HEK293 (cell line): ENCODE data around the gene CYP2A6.
A peak's percentile ranks its signal among the peaks of the same experiment; 100 is the strongest.
"Not testable (repeated sequence)": the region's sequence is repeated elsewhere in the genome, so short reads cannot be mapped to it uniquely, and the experiment has no call there.

ENCODE experiments used
- CTCF ChIA-PET: fragments of 350-600 bp; formaldehyde crosslinking; extraction: SDS; loops from one replicate; lab custom pipeline; 2021; ENCODE audit warnings: antibody characterized with exemption; lab: Yijun Ruan, JAX
- POLR2A ChIA-PET: fragments of 300-600 bp; formaldehyde crosslinking; extraction: SDS; loops from one replicate; lab custom pipeline; 2020; ENCODE audit warnings: antibody characterized with exemption, inconsistent platforms; lab: Yijun Ruan, JAX
- H3K27ac ChIP-seq: fragments of 200-500 bp; sonication (Bioruptor generic); 2 replicates; pipeline ENCODE4 v1.5.1; 2014; ENCODE audit warnings: low read depth, low read length, control low read depth, inconsistent platforms; ENCODE audit errors: extremely low read depth
- H3K36me3 ChIP-seq, 2 experiments: fragments of 200-500 bp in 1 of 2; sonication (Bioruptor generic) in 1 of 2; 1 replicate in 1 of 2; 2 replicates in 1 of 2; pipeline ENCODE4 v1.5.1; 2014 to 2017; ENCODE audit warnings: inconsistent platforms in 2 of 2, low read length in 2 of 2; ENCODE audit not compliant: control insufficient read depth in 2 of 2, insufficient read depth in 1 of 2
- H3K4me1 ChIP-seq: fragments of 200-500 bp; sonication (Bioruptor generic); 2 replicates; pipeline ENCODE4 v1.5.1; 2014; ENCODE audit warnings: mild to moderate bottlenecking, low read length, inconsistent platforms; ENCODE audit not compliant: control insufficient read depth, insufficient read depth
- H3K4me3 ChIP-seq: 2 replicates; pipeline ENCODE4 v1.5.1; 2011; ENCODE audit warnings: low read depth, mild to moderate bottlenecking, control low read depth, low read length, moderate library complexity
- H3K9me3 ChIP-seq: fragments of 200-500 bp; sonication (Bioruptor generic); 2 replicates; pipeline ENCODE4 v1.5.1; 2014; ENCODE audit warnings: low read depth, low read length, inconsistent platforms; ENCODE audit not compliant: control insufficient read depth, insufficient read depth
- BCL11B ChIP-seq: fragments of 450-650 bp; formaldehyde crosslinking; IDR thresholded peaks from 2 replicates; pipeline ENCODE4 v1.5.1; 2016; ENCODE audit warnings: low read depth, missing biosample characterization, missing genetic modification characterization
- BCL6B ChIP-seq: fragments of 450-650 bp; formaldehyde crosslinking; IDR thresholded peaks from 2 replicates; pipeline ENCODE4 v1.5.1; 2017; ENCODE audit warnings: missing biosample characterization, missing genetic modification characterization
- EGR2 ChIP-seq: fragments of 450-650 bp; formaldehyde crosslinking; IDR thresholded peaks from 2 replicates; pipeline ENCODE4 v1.5.1; 2016; ENCODE audit warnings: low read depth, missing biosample characterization, missing genetic modification characterization
- FEZF1 ChIP-seq: fragments of 450-650 bp; formaldehyde crosslinking; IDR thresholded peaks from 2 replicates; pipeline ENCODE4 v1.5.1; 2016; ENCODE audit warnings: missing biosample characterization, missing genetic modification characterization
- KLF16 ChIP-seq: fragments of 450-650 bp; formaldehyde crosslinking; IDR thresholded peaks from 2 replicates; pipeline ENCODE4 v1.5.1; 2017; ENCODE audit warnings: missing biosample characterization, missing genetic modification characterization
- KLF8 ChIP-seq: fragments of 450-650 bp; formaldehyde crosslinking; IDR thresholded peaks from 2 replicates; pipeline ENCODE4 v1.5.1; 2016; ENCODE audit warnings: missing biosample characterization, missing genetic modification characterization
- MZF1 ChIP-seq: fragments of 450-650 bp; formaldehyde crosslinking; IDR thresholded peaks from 2 replicates; pipeline ENCODE4 v1.5.1; 2017; ENCODE audit warnings: missing biosample characterization, missing genetic modification characterization, borderline replicate concordance
- OSR2 ChIP-seq: fragments of 450-650 bp; formaldehyde crosslinking; IDR thresholded peaks from 2 replicates; pipeline ENCODE4 v1.5.1; 2016; ENCODE audit warnings: missing biosample characterization, missing genetic modification characterization
- OVOL3 ChIP-seq: fragments of 450-650 bp; formaldehyde crosslinking; IDR thresholded peaks from 2 replicates; pipeline ENCODE4 v1.5.1; 2016; ENCODE audit warnings: missing biosample characterization, missing genetic modification characterization
- PRDM10 ChIP-seq: fragments of 450-650 bp; formaldehyde crosslinking; IDR thresholded peaks from 2 replicates; pipeline ENCODE4 v1.5.1; 2016; ENCODE audit warnings: missing biosample characterization, missing genetic modification characterization
- WT1 ChIP-seq: fragments of 450-650 bp; formaldehyde crosslinking; IDR thresholded peaks from 2 replicates; pipeline ENCODE4 v1.5.1; 2016; ENCODE audit warnings: missing biosample characterization, missing genetic modification characterization
- ZBTB20 ChIP-seq: fragments of 450-650 bp; formaldehyde crosslinking; IDR thresholded peaks from 2 replicates; pipeline ENCODE4 v1.5.1; 2016; ENCODE audit warnings: missing biosample characterization, missing genetic modification characterization
- ZBTB21 ChIP-seq: fragments of 450-650 bp; formaldehyde crosslinking; IDR thresholded peaks from 2 replicates; pipeline ENCODE4 v1.5.1; 2017; ENCODE audit warnings: missing biosample characterization, missing genetic modification characterization
- ZFHX2 ChIP-seq: fragments of 450-650 bp; formaldehyde crosslinking; conservative IDR thresholded peaks from 2 replicates; pipeline ENCODE4 v1.5.1; 2016; ENCODE audit warnings: missing biosample characterization, missing genetic modification characterization
- ZNF24 ChIP-seq: fragments of 450-650 bp; formaldehyde crosslinking; IDR thresholded peaks from 2 replicates; pipeline ENCODE4 v1.5.1; 2016; ENCODE audit warnings: missing biosample characterization, missing genetic modification characterization
- ZNF335 ChIP-seq: fragments of 450-650 bp; formaldehyde crosslinking; conservative IDR thresholded peaks from 2 replicates; pipeline ENCODE4 v1.5.1; 2016; ENCODE audit warnings: missing biosample characterization, missing genetic modification characterization
- ZNF366 ChIP-seq: fragments of 450-650 bp; formaldehyde crosslinking; conservative IDR thresholded peaks from 2 replicates; pipeline ENCODE4 v1.5.1; 2016; ENCODE audit warnings: missing biosample characterization, missing genetic modification characterization
- ZNF561 ChIP-seq: fragments of 450-650 bp; IDR thresholded peaks from 2 replicates; pipeline ENCODE4 v1.5.1; 2018; ENCODE audit warnings: missing biosample characterization, missing genetic modification characterization, borderline replicate concordance
- ZNF610 ChIP-seq: fragments of 450-650 bp; formaldehyde crosslinking; IDR thresholded peaks from 2 replicates; pipeline ENCODE4 v1.5.1; 2016; ENCODE audit warnings: missing biosample characterization, missing genetic modification characterization, borderline replicate concordance
- ZNF629 ChIP-seq: fragments of 450-650 bp; formaldehyde crosslinking; IDR thresholded peaks from 2 replicates; pipeline ENCODE4 v1.5.1; 2017; ENCODE audit warnings: missing biosample characterization, missing genetic modification characterization
- ZNF654 ChIP-seq: fragments of 450-650 bp; formaldehyde crosslinking; IDR thresholded peaks from 2 replicates; pipeline ENCODE4 v1.5.1; 2016; ENCODE audit warnings: low read depth, missing biosample characterization, missing genetic modification characterization
- ZNF843 ChIP-seq: fragments of 450-650 bp; formaldehyde crosslinking; IDR thresholded peaks from 2 replicates; pipeline ENCODE4 v1.5.1; 2016; ENCODE audit warnings: missing biosample characterization, missing genetic modification characterization
- ZXDB ChIP-seq: fragments of 450-650 bp; formaldehyde crosslinking; IDR thresholded peaks from 2 replicates; pipeline ENCODE4 v1.5.1; 2016; ENCODE audit warnings: missing biosample characterization, missing genetic modification characterization
- TF ChIP-seq, protein P1 (sequence below): fragments of 450-650 bp; formaldehyde crosslinking; IDR thresholded peaks from 2 replicates; pipeline ENCODE4 v1.5.1; 2016; ENCODE audit warnings: missing biosample characterization, missing genetic modification characterization, borderline replicate concordance

Gene CYP2A6

GRCh38 chr19:40836754-40837429 is 13.4 kb downstream of the CYP2A6 start:
- Histone ChIP-seq H3K27ac (no peak overlapping the region), H3K9me3 (no peaks in the 10 kb centered on the region), H3K36me3 (no peaks in the 10 kb centered on the region; a peak in 1 of 3 replicates), H3K4me1 (peaks cover 18% of the 10 kb centered on the region), H3K4me3 (no peak overlapping the region)
- ChIA-PET CTCF (interaction anchor here (0.6 to 1.0 kb wide), 2 partner anchors 17 to 29 kb away, joined by 3 to 5 read pairs; no protein-coding TSS in a partner anchor), POLR2A (interaction anchor here (0.7 to 1.0 kb wide), 2 partner anchors 120 to 123 kb away, joined by 3 to 4 read pairs; partner anchors contain the start of genes COQ8B and ITPKC)
- TF ChIP-seq ZNF654 (tag by site-specific recombination) (no peak), EGR2 (tag by site-specific recombination) (peak; percentile 72), ZFHX2 (peak; percentile 85)

- not testable (repeated sequence) for H3K9me3 ChIP-seq, H3K36me3 ChIP-seq, H3K4me3 ChIP-seq
- ChIA-PET POLR2A (interaction anchor here (0.6 to 2.9 kb wide), 6 partner anchors 27 to 391 kb away, joined by 3 to 14 read pairs (median 4); partner anchors contain the start of genes COQ8B, ITPKC and RAB4B), CTCF (interaction anchor here (0.6 to 0.7 kb wide), 7 partner anchors 21 to 922 kb away, joined by 3 to 5 read pairs (median 3); partner anchors contain the start of gene CEACAM6)
- Histone ChIP-seq H3K27ac (peak overlapping the region; percentile 84), H3K4me1 (peaks cover 26% of the 10 kb centered on the region)
- TF ChIP-seq KLF16, result 0 out of 2 replicates have a peak, but pooled peaks have one; percentile 15
- TF ChIP-seq WT1, result 0 out of 2 replicates have a peak, but pooled peaks have one; percentile 39
- peak; percentile 31 for TF ChIP-seq OSR2 (tag by site-specific recombination)
- TF ChIP-seq ZNF610 (tag by site-specific recombination), result 0 out of 2 replicates have a peak, but pooled peaks have one; percentile 62
- peak; percentile 73; the same call in 1 of the 2 replicates for TF ChIP-seq BCL11B
- TF ChIP-seq ZBTB21 (tag by site-specific recombination), result peak; percentile 89
- peak; percentile 33; the same call in 1 of the 2 replicates for TF ChIP-seq FEZF1 (tag by site-specific recombination)
- TF ChIP-seq ZXDB (tag by site-specific recombination), result peak; percentile 81
- TF ChIP-seq KLF8 (tag by site-specific recombination), result peak; percentile 52; the same call in 1 of the 2 replicates
- TF ChIP-seq ZNF335 (tag by site-specific recombination), result peak; percentile 57; the same call in 1 of the 2 replicates
- TF ChIP-seq MZF1 (tag by site-specific recombination), result peak; percentile 31; the same call in 1 of the 2 replicates
- peak; percentile 30; the same call in 1 of the 2 replicates for TF ChIP-seq ZBTB20 (tag by site-specific recombination)
- peak; percentile 86 for TF ChIP-seq ZNF366
- peak; percentile 55 for TF ChIP-seq PRDM10 (tag by site-specific recombination)
- TF ChIP-seq, protein P1, sequence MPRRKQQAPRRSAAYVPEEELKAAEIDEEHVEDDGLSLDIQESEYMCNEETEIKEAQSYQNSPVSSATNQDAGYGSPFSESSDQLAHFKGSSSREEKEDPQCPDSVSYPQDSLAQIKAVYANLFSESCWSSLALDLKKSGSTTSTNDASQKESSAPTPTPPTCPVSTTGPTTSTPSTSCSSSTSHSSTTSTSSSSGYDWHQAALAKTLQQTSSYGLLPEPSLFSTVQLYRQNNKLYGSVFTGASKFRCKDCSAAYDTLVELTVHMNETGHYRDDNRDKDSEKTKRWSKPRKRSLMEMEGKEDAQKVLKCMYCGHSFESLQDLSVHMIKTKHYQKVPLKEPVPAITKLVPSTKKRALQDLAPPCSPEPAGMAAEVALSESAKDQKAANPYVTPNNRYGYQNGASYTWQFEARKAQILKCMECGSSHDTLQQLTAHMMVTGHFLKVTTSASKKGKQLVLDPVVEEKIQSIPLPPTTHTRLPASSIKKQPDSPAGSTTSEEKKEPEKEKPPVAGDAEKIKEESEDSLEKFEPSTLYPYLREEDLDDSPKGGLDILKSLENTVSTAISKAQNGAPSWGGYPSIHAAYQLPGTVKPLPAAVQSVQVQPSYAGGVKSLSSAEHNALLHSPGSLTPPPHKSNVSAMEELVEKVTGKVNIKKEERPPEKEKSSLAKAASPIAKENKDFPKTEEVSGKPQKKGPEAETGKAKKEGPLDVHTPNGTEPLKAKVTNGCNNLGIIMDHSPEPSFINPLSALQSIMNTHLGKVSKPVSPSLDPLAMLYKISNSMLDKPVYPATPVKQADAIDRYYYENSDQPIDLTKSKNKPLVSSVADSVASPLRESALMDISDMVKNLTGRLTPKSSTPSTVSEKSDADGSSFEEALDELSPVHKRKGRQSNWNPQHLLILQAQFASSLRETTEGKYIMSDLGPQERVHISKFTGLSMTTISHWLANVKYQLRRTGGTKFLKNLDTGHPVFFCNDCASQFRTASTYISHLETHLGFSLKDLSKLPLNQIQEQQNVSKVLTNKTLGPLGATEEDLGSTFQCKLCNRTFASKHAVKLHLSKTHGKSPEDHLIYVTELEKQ (tag by site-specific recombination), result 0 out of 2 replicates have a peak, but pooled peaks have one; percentile 19
- TF ChIP-seq ZNF561 (tag by site-specific recombination), result peak; percentile 87
- peak; percentile 63; the same call in 1 of the 2 replicates for TF ChIP-seq ZNF843
- peak; percentile 62; the same call in 1 of the 2 replicates for TF ChIP-seq OVOL3 (tag by site-specific recombination)
- peak; percentile 70; the same call in 1 of the 2 replicates for TF ChIP-seq ZNF24 (tag by site-specific recombination)
- TF ChIP-seq ZNF629, result peak; percentile 87
- peak; percentile 80 for TF ChIP-seq BCL6B (tag by site-specific recombination)
Observed at GRCh38 chr19:40833728-40834533, 16.3 kb downstream of the CYP2A6 start.
